Measurements from ENCODE around the gene STAT3.

Gene STAT3

DNA sequence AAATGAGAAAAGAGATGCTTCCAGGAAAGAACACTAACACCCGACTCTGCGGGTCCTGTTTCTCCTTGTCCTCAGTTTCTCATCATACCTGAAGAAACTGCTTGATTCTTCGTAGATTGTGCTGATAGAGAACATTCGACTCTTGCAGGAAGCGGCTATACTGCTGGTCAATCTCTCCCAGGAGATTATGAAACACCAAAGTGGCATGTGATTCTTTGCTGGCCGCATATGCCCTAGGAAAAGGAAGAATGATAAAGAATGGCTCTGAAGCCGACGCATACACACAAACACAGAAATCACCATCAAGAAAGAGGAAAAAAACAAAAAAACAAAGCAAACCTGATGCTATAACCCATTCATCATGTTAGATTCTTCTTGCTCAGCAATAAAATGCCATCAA is 41.8 kb downstream of the STAT3 start:
- peaks cover 14% of the 10 kb centered on the region for H3K36me3 ChIP-seq
- TF ChIP-seq, protein P1, sequence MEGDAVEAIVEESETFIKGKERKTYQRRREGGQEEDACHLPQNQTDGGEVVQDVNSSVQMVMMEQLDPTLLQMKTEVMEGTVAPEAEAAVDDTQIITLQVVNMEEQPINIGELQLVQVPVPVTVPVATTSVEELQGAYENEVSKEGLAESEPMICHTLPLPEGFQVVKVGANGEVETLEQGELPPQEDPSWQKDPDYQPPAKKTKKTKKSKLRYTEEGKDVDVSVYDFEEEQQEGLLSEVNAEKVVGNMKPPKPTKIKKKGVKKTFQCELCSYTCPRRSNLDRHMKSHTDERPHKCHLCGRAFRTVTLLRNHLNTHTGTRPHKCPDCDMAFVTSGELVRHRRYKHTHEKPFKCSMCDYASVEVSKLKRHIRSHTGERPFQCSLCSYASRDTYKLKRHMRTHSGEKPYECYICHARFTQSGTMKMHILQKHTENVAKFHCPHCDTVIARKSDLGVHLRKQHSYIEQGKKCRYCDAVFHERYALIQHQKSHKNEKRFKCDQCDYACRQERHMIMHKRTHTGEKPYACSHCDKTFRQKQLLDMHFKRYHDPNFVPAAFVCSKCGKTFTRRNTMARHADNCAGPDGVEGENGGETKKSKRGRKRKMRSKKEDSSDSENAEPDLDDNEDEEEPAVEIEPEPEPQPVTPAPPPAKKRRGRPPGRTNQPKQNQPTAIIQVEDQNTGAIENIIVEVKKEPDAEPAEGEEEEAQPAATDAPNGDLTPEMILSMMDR (IDR thresholded peaks at IDR 0.05; ENCODE audit: low read depth, low read length): no peak
- no peak overlapping the region for H3K4me3 ChIP-seq (ENCODE audit: low read depth, low read length)
- no peaks in the 10 kb centered on the region for H3K9me3 ChIP-seq
- DNase-seq: no peak
- H3K27me3 ChIP-seq: no peaks in the 10 kb centered on the region
- H3K4me1 ChIP-seq: peaks cover 6% of the 10 kb centered on the region

DNA sequence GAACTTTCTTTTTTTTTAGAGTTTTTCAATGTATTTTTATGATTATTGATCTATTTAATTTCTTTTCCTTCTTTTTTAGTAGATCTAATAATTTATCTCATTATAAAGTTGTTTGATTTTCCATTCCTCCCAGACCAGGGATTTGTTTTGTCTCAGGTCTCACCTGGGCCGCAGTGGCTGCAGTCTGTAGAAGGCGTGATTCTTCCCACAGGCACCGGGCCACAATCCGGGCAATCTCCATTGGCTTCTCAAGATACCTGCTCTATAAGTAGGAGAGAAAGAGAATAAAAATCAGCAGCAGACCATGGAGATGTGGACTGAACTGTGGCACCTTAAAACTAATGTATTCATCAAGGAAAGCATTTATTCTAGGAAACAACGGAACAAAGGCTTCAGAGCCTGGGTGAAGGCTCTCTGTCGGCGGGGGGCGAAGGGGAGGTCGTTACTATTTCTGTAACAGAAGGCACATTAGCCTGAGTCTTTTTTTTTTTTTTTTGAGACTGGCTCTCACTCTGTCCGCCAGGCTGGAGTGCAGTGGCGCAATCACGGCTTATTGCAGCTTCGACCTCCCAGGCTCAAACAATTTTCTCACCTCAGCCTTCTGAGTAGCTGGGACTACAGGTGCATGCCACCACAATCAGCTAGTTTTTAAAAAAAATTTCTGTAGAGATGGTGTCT is 42.7 kb downstream of the STAT3 start:
- Histone ChIP-seq H3K9me3 (no peaks in the 10 kb centered on the region), H3K27me3 (no peaks in the 10 kb centered on the region), H3K36me3 (peaks cover 15% of the 10 kb centered on the region), H3K4me3 (ENCODE audit: low read depth, low read length) (no peak overlapping the region), H3K4me1 (peaks cover 6% of the 10 kb centered on the region)
- DNase-seq: no peak
- TF ChIP-seq, protein P1 (IDR thresholded peaks at IDR 0.05; ENCODE audit: low read depth, low read length): no peak

DNA sequence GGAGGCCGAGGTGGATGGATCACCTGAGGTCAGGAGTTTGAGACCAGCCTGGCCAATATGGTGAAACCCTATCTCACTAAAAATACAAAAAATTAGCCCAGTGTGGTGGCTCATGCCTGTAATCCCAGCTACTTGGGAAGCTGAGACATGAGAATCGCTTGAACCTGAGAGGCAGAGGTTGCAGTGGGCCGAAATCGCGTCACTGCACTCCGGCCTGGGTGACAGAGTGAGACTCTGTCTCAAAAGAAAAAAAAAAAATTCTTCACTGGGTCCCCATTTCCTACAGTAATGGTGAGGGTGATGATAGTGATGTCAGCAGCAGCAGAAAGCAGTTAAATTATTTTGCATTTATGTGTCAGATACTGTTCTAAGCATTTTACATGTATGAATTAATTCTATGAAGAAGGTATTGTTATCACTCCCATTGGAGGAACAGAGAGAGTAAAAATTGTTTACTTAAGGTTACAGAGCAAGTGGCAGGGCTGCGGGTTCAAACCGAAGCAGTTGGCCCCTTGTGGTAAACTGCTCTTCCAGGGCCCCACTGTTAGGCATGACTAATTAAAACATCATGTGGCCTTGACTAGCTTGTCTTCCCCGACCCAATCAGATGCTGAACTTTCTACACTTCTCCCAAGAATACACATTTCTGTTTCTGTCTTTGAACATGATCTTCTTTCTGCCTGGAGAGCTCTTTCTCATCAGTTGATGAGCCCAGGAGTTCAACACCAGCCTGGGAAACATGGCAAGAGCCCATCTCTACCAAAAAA is 45.8 kb downstream of the STAT3 start:
- H3K4me1 ChIP-seq: peaks cover 3% of the 10 kb centered on the region
- H3K9me3 ChIP-seq: no peaks in the 10 kb centered on the region
- no peaks in the 10 kb centered on the region for H3K27me3 ChIP-seq
- TF ChIP-seq, protein P1 (IDR thresholded peaks at IDR 0.05; ENCODE audit: low read depth, low read length): no peak
- DNase-seq: no peak
- H3K36me3 ChIP-seq: peaks cover 25% of the 10 kb centered on the region
- no peak overlapping the region for H3K4me3 ChIP-seq (ENCODE audit: low read depth, low read length)

DNA sequence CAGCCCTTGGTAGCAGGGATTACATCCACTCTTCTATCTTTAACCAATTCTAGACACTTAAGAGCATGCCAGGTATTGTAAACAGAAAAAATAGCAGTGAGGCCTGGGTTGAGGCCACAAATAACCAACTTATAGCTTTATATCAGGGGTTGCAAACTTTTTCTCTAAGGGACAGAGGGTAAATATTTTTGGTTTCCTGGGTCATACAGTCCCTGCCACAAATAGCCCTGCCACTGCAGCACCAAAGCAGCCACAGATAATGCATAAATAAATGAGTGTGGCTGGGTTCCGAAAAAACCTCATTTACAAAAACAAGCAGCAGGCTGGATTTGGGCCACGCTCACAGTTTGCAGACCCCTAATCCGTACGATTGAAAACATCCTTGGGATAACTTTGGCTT is 46.7 kb downstream of the STAT3 start:
- Histone ChIP-seq H3K36me3 (peaks cover 28% of the 10 kb centered on the region), H3K4me3 (ENCODE audit: low read depth, low read length) (no peak overlapping the region), H3K9me3 (no peaks in the 10 kb centered on the region), H3K4me1 (no peaks in the 10 kb centered on the region), H3K27me3 (no peaks in the 10 kb centered on the region)
- no peak for DNase-seq
- TF ChIP-seq, protein P1 (IDR thresholded peaks at IDR 0.05; ENCODE audit: low read depth, low read length): no peak

DNA sequence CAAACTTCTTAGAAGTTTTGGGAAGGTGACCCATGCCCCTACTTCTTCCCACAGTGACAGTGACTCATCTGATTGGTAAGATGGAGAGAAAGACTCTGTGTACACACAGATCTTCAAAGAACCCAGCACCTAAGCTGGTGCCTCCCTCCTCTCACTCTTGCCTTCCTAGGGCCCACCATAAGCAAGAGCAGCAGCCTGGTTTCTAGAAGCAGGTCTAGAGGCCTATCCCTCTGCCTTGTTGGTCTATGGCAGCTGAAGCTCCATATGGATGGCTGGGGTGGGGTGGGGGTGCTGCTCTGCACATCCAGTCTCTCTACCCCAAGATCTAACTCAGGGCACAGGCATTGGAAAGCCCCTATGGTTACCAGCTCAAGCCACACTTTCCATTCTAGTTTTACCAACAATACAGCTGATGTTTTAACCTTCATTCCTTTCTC is 47.5 kb downstream of the STAT3 start:
- H3K4me3 ChIP-seq (ENCODE audit: low read depth, low read length): no peak overlapping the region
- DNase-seq: no peak
- TF ChIP-seq, protein P1 (IDR thresholded peaks at IDR 0.05; ENCODE audit: low read depth, low read length): no peak
- H3K4me1 ChIP-seq: no peaks in the 10 kb centered on the region
- peaks cover 30% of the 10 kb centered on the region for H3K36me3 ChIP-seq
- no peaks in the 10 kb centered on the region for H3K27me3 ChIP-seq
- H3K9me3 ChIP-seq: no peaks in the 10 kb centered on the region

DNA sequence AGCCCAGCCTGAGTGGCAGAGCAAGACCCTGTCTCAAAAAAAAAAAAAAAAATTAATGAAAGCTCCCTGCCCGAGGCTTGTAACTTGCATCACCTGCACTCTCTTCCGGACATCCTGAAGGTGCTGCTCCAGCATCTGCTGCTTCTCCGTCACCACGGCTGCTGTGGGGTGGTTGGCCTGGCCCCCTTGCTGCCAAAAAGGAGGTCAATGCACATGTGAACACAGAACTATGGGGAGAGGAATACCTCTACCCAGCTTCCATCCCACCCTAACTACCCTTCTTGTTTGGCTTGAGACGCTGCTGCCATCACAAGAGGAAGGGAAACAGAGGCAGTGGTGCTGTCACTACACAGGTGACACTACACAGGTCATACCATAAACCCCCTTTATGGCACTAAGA is 49.0 kb downstream of the STAT3 start:
- TF ChIP-seq, protein P1 (IDR thresholded peaks at IDR 0.05; ENCODE audit: low read depth, low read length): no peak
- Histone ChIP-seq H3K4me1 (no peaks in the 10 kb centered on the region), H3K36me3 (peaks cover 35% of the 10 kb centered on the region), H3K27me3 (no peaks in the 10 kb centered on the region), H3K4me3 (ENCODE audit: low read depth, low read length) (no peak overlapping the region), H3K9me3 (no peaks in the 10 kb centered on the region)
- no peak for DNase-seq

Data from BE2C (cell line).